Hepatocyte (in vitro differentiated cells): ENCODE results near the gene STXBP4.

ENCODE experiments used
- CTCF ChIP-seq: fragments of 200-600 bp; sonication (generic); IDR thresholded peaks from 2 replicates; pipeline ENCODE4 v1.5.1; 2016; ENCODE audit warnings: antibody characterized with exemption, mild to moderate bottlenecking; ENCODE audit not compliant: poor library complexity
- EZH2 ChIP-seq: fragments of 200-600 bp; sonication (generic); IDR thresholded peaks from 2 replicates; pipeline ENCODE4 v1.6.1; 2016; ENCODE audit warnings: antibody characterized with exemption, mild to moderate bottlenecking, borderline replicate concordance
- EZH2phosphoT487 ChIP-seq: fragments of 200-600 bp; sonication (generic); IDR thresholded peaks from one replicate; pipeline ENCODE4 v1.6.1; 2018; ENCODE audit warnings: antibody characterized with exemption, mild to moderate bottlenecking, low read depth, moderate library complexity; ENCODE audit not compliant: unreplicated experiment, severe bottlenecking

GRCh38 chr17:54927525-54927924 lies 41.0 kb upstream of the STXBP4 start:
- TF ChIP-seq EZH2phosphoT487 (no peak), EZH2 (no peak), CTCF (no peak)
